ENCODE results near the gene SLC8A2. TPM values are rescaled to one million over a fixed set of nuclear protein-coding genes. Genes with fewer than 3 reads are reported as not detected.

SLC8A2 gene
- total and polyA plus RNA-seq, 2 of the 4 experiments (the other 2 are of a cell fraction), result 0.05 TPM; not detected in 1

GRCh38 chr19:47492571-47493377, 21.1 kb upstream of the SLC8A2 start (continued):
- TF ChIP-seq, protein P1, sequence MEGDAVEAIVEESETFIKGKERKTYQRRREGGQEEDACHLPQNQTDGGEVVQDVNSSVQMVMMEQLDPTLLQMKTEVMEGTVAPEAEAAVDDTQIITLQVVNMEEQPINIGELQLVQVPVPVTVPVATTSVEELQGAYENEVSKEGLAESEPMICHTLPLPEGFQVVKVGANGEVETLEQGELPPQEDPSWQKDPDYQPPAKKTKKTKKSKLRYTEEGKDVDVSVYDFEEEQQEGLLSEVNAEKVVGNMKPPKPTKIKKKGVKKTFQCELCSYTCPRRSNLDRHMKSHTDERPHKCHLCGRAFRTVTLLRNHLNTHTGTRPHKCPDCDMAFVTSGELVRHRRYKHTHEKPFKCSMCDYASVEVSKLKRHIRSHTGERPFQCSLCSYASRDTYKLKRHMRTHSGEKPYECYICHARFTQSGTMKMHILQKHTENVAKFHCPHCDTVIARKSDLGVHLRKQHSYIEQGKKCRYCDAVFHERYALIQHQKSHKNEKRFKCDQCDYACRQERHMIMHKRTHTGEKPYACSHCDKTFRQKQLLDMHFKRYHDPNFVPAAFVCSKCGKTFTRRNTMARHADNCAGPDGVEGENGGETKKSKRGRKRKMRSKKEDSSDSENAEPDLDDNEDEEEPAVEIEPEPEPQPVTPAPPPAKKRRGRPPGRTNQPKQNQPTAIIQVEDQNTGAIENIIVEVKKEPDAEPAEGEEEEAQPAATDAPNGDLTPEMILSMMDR (conservative IDR thresholded peaks at IDR 0.05; ENCODE audit: low read depth, low read length), result no peak
- TF ChIP-seq ELK1 (IDR thresholded peaks at IDR 0.05; ENCODE audit: borderline replicate concordance, low read depth, low read length), result no peak
- TF ChIP-seq FOS (IDR thresholded peaks at IDR 0.05; ENCODE audit: low read depth, low read length), result no peak

All from IMR-90 (cell line).